Neural progenitor cell (in vitro differentiated cells): ENCODE data around the gene SUPT3H. TPM values are rescaled to one million over a fixed set of nuclear protein-coding genes. Genes with fewer than 3 reads are reported as not detected.

Source experiments
- DNase-seq: peaks from one replicate; pipeline ENCODE4 v3.0.0-alpha.2; 2016; ENCODE audit warnings: low spot score
- H2AFZ ChIP-seq: fragments of 200-600 bp; sonication (generic); replicated peaks from 2 replicates; pipeline ENCODE4 v1.6.1; 2016; ENCODE audit warnings: antibody characterized with exemption
- H3F3A ChIP-seq: fragments of 200-600 bp; sonication (generic); 2 replicates; pipeline ENCODE4 v1.6.1; 2016; ENCODE audit warnings: antibody characterized with exemption, low read depth
- H3K27ac ChIP-seq: fragments of 200-600 bp; sonication (generic); 2 replicates; pipeline ENCODE4 v1.5.1; 2016; ENCODE audit warnings: mild to moderate bottlenecking
- H3K27me3 ChIP-seq: fragments of 200-600 bp; sonication (generic); 2 replicates; pipeline ENCODE4 v1.6.1; 2016; ENCODE audit warnings: mild to moderate bottlenecking, moderate library complexity
- H3K36me3 ChIP-seq: fragments of 200-600 bp; sonication (generic); 2 replicates; pipeline ENCODE4 v1.5.1; 2016
- H3K4me1 ChIP-seq: fragments of 200-600 bp; sonication (generic); 2 replicates; pipeline ENCODE4 v1.6.1; 2016; ENCODE audit warnings: mixed run types
- H3K4me2 ChIP-seq: fragments of 200-600 bp; sonication (generic); 2 replicates; pipeline ENCODE4 v1.6.1; 2016
- H3K4me3 ChIP-seq: fragments of 200-600 bp; sonication (generic); 2 replicates; pipeline ENCODE4 v1.5.1; 2016
- H3K79me2 ChIP-seq: fragments of 200-600 bp; sonication (generic); 2 replicates; pipeline ENCODE4 v1.6.1; 2016; ENCODE audit warnings: low read depth
- H3K9ac ChIP-seq: fragments of 200-600 bp; sonication (generic); 2 replicates; pipeline ENCODE4 v1.6.1; 2016
- H3K9me3 ChIP-seq: fragments of 200-600 bp; sonication (generic); 2 replicates; pipeline ENCODE4 v1.5.1; 2016; ENCODE audit warnings: low read depth
- H4K20me1 ChIP-seq: fragments of 200-600 bp; sonication (generic); 2 replicates; pipeline ENCODE4 v1.6.1; 2016; ENCODE audit warnings: low read depth
- H3K27ac Mint-ChIP-seq: 3 replicates; pipeline ENCODE4 v1.8.0; 2021; ENCODE audit warnings: mixed read lengths
- H3K27me3 Mint-ChIP-seq: 2 replicates; pipeline ENCODE4 v1.8.0; 2022; ENCODE audit warnings: low read depth, mild to moderate bottlenecking, inconsistent platforms, moderate library complexity, mixed read lengths; ENCODE audit not compliant: insufficient read depth
- H3K36me3 Mint-ChIP-seq: 3 replicates; pipeline ENCODE4 v1.8.0; 2021; ENCODE audit warnings: mixed read lengths
- H3K4me1 Mint-ChIP-seq: 3 replicates; pipeline ENCODE4 v1.8.0; 2021; ENCODE audit warnings: mixed read lengths
- H3K4me3 Mint-ChIP-seq: 3 replicates; pipeline ENCODE4 v1.8.0; 2021; ENCODE audit warnings: mild to moderate bottlenecking, moderate library complexity, mixed read lengths
- H3K9me3 Mint-ChIP-seq: 3 replicates; pipeline ENCODE4 v1.8.0; 2020; ENCODE audit warnings: mixed read lengths
- CTCF ChIP-seq: fragments of 200-600 bp; sonication (generic); IDR thresholded peaks from 2 replicates; pipeline ENCODE4 v1.5.1; 2017; ENCODE audit warnings: antibody characterized with exemption, mild to moderate bottlenecking
- EZH2 ChIP-seq: fragments of 200-600 bp; sonication (generic); IDR thresholded peaks from 2 replicates; pipeline ENCODE4 v1.6.1; 2017; ENCODE audit warnings: antibody characterized with exemption, mild to moderate bottlenecking, moderate library complexity
- EZH2phosphoT487 ChIP-seq: fragments of 200-600 bp; sonication (generic); IDR thresholded peaks from 2 replicates; pipeline ENCODE4 v1.6.1; 2017; ENCODE audit warnings: antibody characterized with exemption
- total RNA-seq: library from RNA; depleted of rRNA; stranded (reverse); fragments of >200 nt; gene quantifications from 2 replicates; pipeline ENCODE4 v1.2.3, GENCODE V29; 2015; ENCODE audit warnings: low replicate concordance

SUPT3H gene
- total RNA-seq, 1 donor from 2014 or later = 16.3 TPM

- H3K4me3 ChIP-seq = no peak overlapping the region
- DNase-seq = peak; percentile 4
- no peaks in the 10 kb centered on the region for H3F3A ChIP-seq
- no peaks in the 10 kb centered on the region for H4K20me1 ChIP-seq
- H3K4me1 ChIP-seq = peaks cover 5% of the 10 kb centered on the region
- no peak overlapping the region for H3K9ac ChIP-seq
- no peaks in the 10 kb centered on the region for H3K27me3 Mint-ChIP-seq
- H3K27ac Mint-ChIP-seq = no peak overlapping the region
- TF ChIP-seq EZH2phosphoT487 (no peak), CTCF (no peak), EZH2 (no peak)
- H3K27ac ChIP-seq = no peak overlapping the region
- no peaks in the 10 kb centered on the region for H3K9me3 Mint-ChIP-seq
- no peaks in the 10 kb centered on the region for H3K36me3 Mint-ChIP-seq
- H2AFZ ChIP-seq = no peak overlapping the region
- H3K4me3 Mint-ChIP-seq = no peak overlapping the region
- H3K36me3 ChIP-seq = no peaks in the 10 kb centered on the region
- peaks cover 10% of the 10 kb centered on the region for H3K4me1 Mint-ChIP-seq
- no peak overlapping the region for H3K4me2 ChIP-seq
- H3K9me3 ChIP-seq = no peaks in the 10 kb centered on the region
- H3K79me2 ChIP-seq = no peaks in the 10 kb centered on the region
- H3K27me3 ChIP-seq = no peaks in the 10 kb centered on the region
These were observed 207.9 kb downstream of the SUPT3H start for GRCh38 chr6:45169815-45170214.

GRCh38 chr6:45163952-45164766 is 213.6 kb downstream of the SUPT3H start:
- H3K9me3 Mint-ChIP-seq = no peaks in the 10 kb centered on the region
- H3K36me3 Mint-ChIP-seq = no peaks in the 10 kb centered on the region
- no peaks in the 10 kb centered on the region for H3F3A ChIP-seq
- no peak overlapping the region for H3K4me2 ChIP-seq
- no peak for TF ChIP-seq EZH2
- no peak for TF ChIP-seq EZH2phosphoT487
- TF ChIP-seq CTCF = no peak
- H3K27ac Mint-ChIP-seq = no peak overlapping the region
- no peaks in the 10 kb centered on the region for H3K4me1 ChIP-seq
- no peak overlapping the region for H3K27ac ChIP-seq
- H3K4me3 ChIP-seq = no peak overlapping the region
- H3K9ac ChIP-seq = no peak overlapping the region
- DNase-seq = no peak
- H3K9me3 ChIP-seq = no peaks in the 10 kb centered on the region
- no peaks in the 10 kb centered on the region for H3K79me2 ChIP-seq
- no peak overlapping the region for H3K4me3 Mint-ChIP-seq
- no peaks in the 10 kb centered on the region for H3K36me3 ChIP-seq
- H2AFZ ChIP-seq = no peak overlapping the region
- H3K4me1 Mint-ChIP-seq = no peaks in the 10 kb centered on the region
- H3K27me3 Mint-ChIP-seq = peaks cover 2% of the 10 kb centered on the region
- H4K20me1 ChIP-seq = no peaks in the 10 kb centered on the region
- H3K27me3 ChIP-seq = no peaks in the 10 kb centered on the region

- Histone ChIP-seq H3K36me3 (no peaks in the 10 kb centered on the region), H3K79me2 (no peaks in the 10 kb centered on the region), H3K27me3 (no peaks in the 10 kb centered on the region), H3K9me3 (no peaks in the 10 kb centered on the region), H3K9ac (no peak overlapping the region), H3K4me2 (no peak overlapping the region), H3K4me1 (no peaks in the 10 kb centered on the region), H3K4me3 (no peak overlapping the region), H4K20me1 (no peaks in the 10 kb centered on the region), H2AFZ (no peak overlapping the region), H3K27ac (no peak overlapping the region), H3F3A (no peaks in the 10 kb centered on the region)
- Mint-ChIP-seq H3K4me1 (no peaks in the 10 kb centered on the region), H3K4me3 (no peak overlapping the region), H3K27ac (no peak overlapping the region), H3K9me3 (no peaks in the 10 kb centered on the region), H3K36me3 (no peaks in the 10 kb centered on the region), H3K27me3 (peaks cover 2% of the 10 kb centered on the region)
- DNase-seq = no peak
- TF ChIP-seq EZH2phosphoT487 = no peak
- no peak for TF ChIP-seq CTCF
- no peak for TF ChIP-seq EZH2
These were observed 217.4 kb downstream of the SUPT3H start for GRCh38 chr6:45160305-45160704.
